ENCODE results near the gene CYP26B1. TPM values are rescaled to one million over a fixed set of nuclear protein-coding genes. Genes with fewer than 3 reads are reported as not detected.

The CYP26B1 gene
- total RNA-seq, 1 experiment from 2014 or later: 1.7 TPM

DNA sequence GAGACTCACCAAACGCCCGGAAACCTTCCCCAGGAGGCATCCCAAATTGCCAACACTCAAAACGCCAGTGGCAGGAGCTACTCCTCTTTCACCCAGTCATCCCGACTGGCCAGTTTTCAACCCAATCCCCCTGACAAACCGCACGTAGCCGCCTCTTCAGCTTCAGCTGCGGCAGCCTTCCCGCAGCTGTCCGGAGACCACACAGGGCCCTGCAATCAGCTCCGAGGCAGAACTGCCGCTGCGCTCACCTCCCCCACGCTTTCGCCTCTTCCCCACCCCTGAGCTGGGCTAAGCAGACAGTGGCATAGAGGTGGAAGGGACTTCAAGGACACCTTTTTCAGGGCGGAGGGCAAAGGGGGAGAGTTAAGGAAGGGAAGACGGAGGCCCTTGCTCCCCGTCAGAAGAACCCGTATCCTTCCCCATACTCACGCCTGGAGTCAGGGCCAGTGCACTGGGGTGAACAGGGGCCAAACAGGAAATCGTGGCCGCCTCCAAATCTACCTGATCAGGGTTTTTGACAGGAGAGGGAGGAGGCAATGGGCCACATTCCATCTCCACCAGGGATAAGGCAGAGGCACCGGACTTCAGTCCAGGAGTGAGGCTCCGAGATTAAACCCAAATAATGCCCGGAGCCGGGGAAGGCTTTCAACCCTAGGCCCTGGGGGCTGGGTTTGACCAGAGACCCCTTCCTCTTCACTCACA is 16.9 kb downstream of the CYP26B1 start:
- Mint-ChIP-seq H3K9me3 (ENCODE audit: unreplicated experiment) (no peaks in the 10 kb centered on the region), H3K27me3 (ENCODE audit: insufficient read depth, unreplicated experiment) (no peaks in the 10 kb centered on the region), H3K36me3 (ENCODE audit: insufficient read depth, unreplicated experiment) (no peaks in the 10 kb centered on the region), H3K27ac (ENCODE audit: unreplicated experiment) (no peak overlapping the region), H3K4me3 (ENCODE audit: unreplicated experiment) (no peak overlapping the region), H3K4me1 (ENCODE audit: low read depth, unreplicated experiment) (no peaks in the 10 kb centered on the region)
- Histone ChIP-seq H3K9me3 (no peaks in the 10 kb centered on the region), H3K27me3 (replicated peaks; ENCODE audit: control insufficient read depth, insufficient read depth, low read length) (no peaks in the 10 kb centered on the region), H3K36me3 (ENCODE audit: control insufficient read depth, insufficient read depth, low read length) (no peaks in the 10 kb centered on the region), H3K4me3 (ENCODE audit: low read depth, low read length) (no peak overlapping the region), H3K4me1 (no peaks in the 10 kb centered on the region)
- no peak for TF ChIP-seq CTCF (IDR thresholded peaks at IDR 0.05; ENCODE audit: insufficient read depth in 1 of 2, low read depth in 1 of 2, low read length in 1 of 2, severe bottlenecking in 1 of 2, unreplicated experiment in 1 of 2)
- DNase-seq: peak in 1 of 2 experiments; percentile 17
- no TSS peak for BruUV-seq (replicated peaks)
- CTCF ChIA-PET: no interaction called here
- intact Hi-C loops (cut with micrococcal nuclease; ENCODE audit: unreplicated experiment): no loop called here
- POLR2A ChIA-PET: no interaction called here

DNA sequence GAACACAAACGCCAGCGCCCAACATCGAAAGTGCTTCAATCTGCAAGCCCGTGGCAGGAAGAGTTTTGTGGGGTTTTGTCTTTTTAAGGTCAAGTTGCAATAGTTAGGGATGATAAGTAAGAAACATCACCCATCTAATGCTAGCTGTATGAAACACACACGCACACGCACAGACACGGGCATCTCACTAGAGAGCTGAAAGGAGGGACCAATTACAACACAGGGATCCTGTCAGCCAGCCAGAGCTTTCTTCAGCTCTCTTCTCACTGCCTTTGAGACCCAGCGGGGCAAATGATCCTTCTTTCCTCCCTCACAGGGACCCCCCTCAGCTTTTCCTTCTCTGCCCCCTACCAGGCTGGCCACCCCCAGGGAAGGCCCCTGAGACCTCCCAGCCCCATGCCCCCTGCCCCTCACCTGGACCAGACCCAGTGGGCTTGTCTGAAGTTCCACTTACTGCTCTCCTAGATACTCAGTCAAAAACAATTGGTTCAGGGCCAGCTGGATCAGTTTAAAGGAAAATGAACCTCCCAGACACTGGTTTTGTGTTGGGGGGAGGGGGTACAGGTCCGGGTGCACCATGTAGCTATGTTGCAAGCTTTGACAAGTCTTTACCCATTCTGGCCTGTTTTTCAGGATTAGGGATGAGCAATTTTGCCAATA is 17.9 kb downstream of the CYP26B1 start:
- H3K27me3 ChIP-seq (replicated peaks; ENCODE audit: control insufficient read depth, insufficient read depth, low read length): no peaks in the 10 kb centered on the region; the same call in 1 of the 2 replicates
- no peak for TF ChIP-seq CTCF (IDR thresholded peaks at IDR 0.05; ENCODE audit: insufficient read depth in 1 of 2, low read depth in 1 of 2, low read length in 1 of 2, severe bottlenecking in 1 of 2, unreplicated experiment in 1 of 2)
- POLR2A ChIA-PET: no interaction called here
- H3K4me1 ChIP-seq: no peaks in the 10 kb centered on the region
- Mint-ChIP-seq H3K9me3 (ENCODE audit: unreplicated experiment) (no peaks in the 10 kb centered on the region), H3K4me1 (ENCODE audit: low read depth, unreplicated experiment) (no peaks in the 10 kb centered on the region), H3K4me3 (ENCODE audit: unreplicated experiment) (no peak overlapping the region), H3K27me3 (ENCODE audit: insufficient read depth, unreplicated experiment) (no peaks in the 10 kb centered on the region), H3K27ac (ENCODE audit: unreplicated experiment) (no peak overlapping the region), H3K36me3 (ENCODE audit: insufficient read depth, unreplicated experiment) (no peaks in the 10 kb centered on the region)
- H3K4me3 ChIP-seq (ENCODE audit: low read depth, low read length): no peak overlapping the region
- DNase-seq: peak in 1 of 2 experiments; percentile 10
- BruUV-seq (replicated peaks): no TSS peak
- H3K9me3 ChIP-seq: no peaks in the 10 kb centered on the region
- no peaks in the 10 kb centered on the region for H3K36me3 ChIP-seq (ENCODE audit: control insufficient read depth, insufficient read depth, low read length)
- intact Hi-C loops (cut with micrococcal nuclease; ENCODE audit: unreplicated experiment): no loop called here
- CTCF ChIA-PET: no interaction called here

DNA sequence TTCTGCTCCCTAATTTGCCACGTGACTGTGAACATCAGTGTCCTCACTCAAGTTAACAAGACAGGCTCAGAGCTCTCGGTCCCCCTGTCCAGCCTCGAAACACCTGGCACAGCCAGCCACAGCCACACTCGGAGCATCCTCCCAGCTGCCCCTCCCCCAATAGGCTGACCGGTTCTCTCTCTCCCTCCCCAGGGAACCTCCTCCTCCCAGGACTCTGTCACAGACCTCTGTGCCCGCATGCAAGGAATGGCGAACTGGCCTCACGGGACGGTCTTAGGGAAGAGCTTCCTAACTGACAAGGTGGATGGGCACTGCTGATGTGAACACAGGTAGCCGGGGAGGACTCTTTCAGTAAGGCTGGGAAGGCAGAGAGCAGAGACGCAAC is 18.8 kb downstream of the CYP26B1 start:
- no peaks in the 10 kb centered on the region for H3K36me3 Mint-ChIP-seq (ENCODE audit: insufficient read depth, unreplicated experiment)
- ChIA-PET CTCF (no interaction called here), POLR2A (no interaction called here)
- no peak overlapping the region for H3K4me3 Mint-ChIP-seq (ENCODE audit: unreplicated experiment)
- DNase-seq: peak in 1 of 2 experiments; percentile 14
- H3K36me3 ChIP-seq (ENCODE audit: control insufficient read depth, insufficient read depth, low read length): no peaks in the 10 kb centered on the region
- H3K27ac Mint-ChIP-seq (ENCODE audit: unreplicated experiment): no peak overlapping the region
- H3K4me1 Mint-ChIP-seq (ENCODE audit: low read depth, unreplicated experiment): no peaks in the 10 kb centered on the region
- intact Hi-C loops (cut with micrococcal nuclease; ENCODE audit: unreplicated experiment): no loop called here
- TF ChIP-seq CTCF (IDR thresholded peaks at IDR 0.05; ENCODE audit: insufficient read depth in 1 of 2, low read depth in 1 of 2, low read length in 1 of 2, severe bottlenecking in 1 of 2, unreplicated experiment in 1 of 2): no peak
- no peaks in the 10 kb centered on the region for H3K4me1 ChIP-seq
- H3K9me3 ChIP-seq: no peaks in the 10 kb centered on the region
- H3K27me3 ChIP-seq (replicated peaks; ENCODE audit: control insufficient read depth, insufficient read depth, low read length): no peaks in the 10 kb centered on the region; the same call in 1 of the 2 replicates
- H3K9me3 Mint-ChIP-seq (ENCODE audit: unreplicated experiment): no peaks in the 10 kb centered on the region
- BruUV-seq (replicated peaks): no TSS peak
- H3K4me3 ChIP-seq (ENCODE audit: low read depth, low read length): no peak overlapping the region
- no peaks in the 10 kb centered on the region for H3K27me3 Mint-ChIP-seq (ENCODE audit: insufficient read depth, unreplicated experiment)
